ENCODE data around the gene CFI. TPM values are rescaled to one million over a fixed set of nuclear protein-coding genes. Genes with fewer than 3 reads are reported as not detected.

Gene CFI
- total RNA-seq, 4 donors from 2014 or later: 48.4 to 141 (median 72.9) TPM

GRCh38 chr4:109820563-109820962 lies 18.8 kb upstream of the CFI start:
- no peaks in the 10 kb centered on the region for H3K9me3 ChIP-seq
- H3K27me3 ChIP-seq: no peaks in the 10 kb centered on the region
- H3K36me3 ChIP-seq: peaks cover 0 to 6% of the 10 kb centered on the region in 2 donors
- TF ChIP-seq CTCF (IDR thresholded peaks at IDR 0.05) (no peak), POLR2A (IDR thresholded peaks at IDR 0.05) (no peak)
- no peaks in the 10 kb centered on the region for H3K4me1 ChIP-seq
- H3K4me3 ChIP-seq: no peak overlapping the region
- intact Hi-C loops (cut with DNase I; ENCODE audit: low total_unique reads): no loop called here
- no peak overlapping the region for H3K27ac ChIP-seq
- no peak for DNase-seq

GRCh38 chr4:109818268-109818667 lies 16.5 kb upstream of the CFI start:
- intact Hi-C loops (cut with DNase I; ENCODE audit: low total_unique reads): loop anchor here (5.0 kb wide), 1 partner anchor 396 kb away; no protein-coding TSS in a partner anchor
- no peaks in the 10 kb centered on the region for H3K4me1 ChIP-seq
- no peak overlapping the region for H3K4me3 ChIP-seq
- no peak for TF ChIP-seq POLR2A (IDR thresholded peaks at IDR 0.05)
- TF ChIP-seq CTCF (IDR thresholded peaks at IDR 0.05): no peak
- H3K27ac ChIP-seq: no peak overlapping the region
- H3K9me3 ChIP-seq: no peaks in the 10 kb centered on the region
- no peaks in the 10 kb centered on the region for H3K27me3 ChIP-seq
- H3K36me3 ChIP-seq: no peaks in the 10 kb centered on the region
- DNase-seq: no peak

- TF ChIP-seq CTCF (IDR thresholded peaks at IDR 0.05) (no peak), POLR2A (IDR thresholded peaks at IDR 0.05) (no peak)
- Histone ChIP-seq H3K36me3 (no peaks in the 10 kb centered on the region), H3K27ac (no peak overlapping the region), H3K4me3 (no peak overlapping the region), H3K9me3 (no peaks in the 10 kb centered on the region), H3K4me1 (no peaks in the 10 kb centered on the region), H3K27me3 (no peaks in the 10 kb centered on the region)
- intact Hi-C loops (cut with DNase I; ENCODE audit: low total_unique reads): loop anchor here (5.0 kb wide), 1 partner anchor 395 kb away; no protein-coding TSS in a partner anchor
- no peak for DNase-seq
These were observed 15.1 kb upstream of the CFI start for GRCh38 chr4:109816894-109817293.

GRCh38 chr4:109816082-109816442 lies 14.3 kb upstream of the CFI start:
- intact Hi-C loops (cut with DNase I; ENCODE audit: low total_unique reads): loop anchor here (5.0 kb wide), 1 partner anchor 394 kb away; no protein-coding TSS in a partner anchor
- Histone ChIP-seq H3K9me3 (no peaks in the 10 kb centered on the region), H3K4me1 (no peaks in the 10 kb centered on the region), H3K27ac (peak overlapping the region; percentile 79 to 85), H3K4me3 (peak overlapping the region; percentile 69 to 80), H3K36me3 (no peaks in the 10 kb centered on the region), H3K27me3 (no peaks in the 10 kb centered on the region)
- no peak for TF ChIP-seq CTCF (IDR thresholded peaks at IDR 0.05)
- TF ChIP-seq POLR2A (IDR thresholded peaks at IDR 0.05): no peak
- DNase-seq: no peak

GRCh38 chr4:109815151-109816081 lies 13.6 kb upstream of the CFI start, which contains the start of gene GAR1:
Gene GAR1, plus strand, starts transcription at chr4:109815762. Its CDS starts 403 bp downstream, at chr4:109816165.
- intact Hi-C loops (cut with DNase I; ENCODE audit: low total_unique reads): loop anchor here (5.0 kb wide), 1 partner anchor 393 kb away; no protein-coding TSS in a partner anchor
- TF ChIP-seq POLR2A (IDR thresholded peaks at IDR 0.05): peak; percentile 31 to 51
- TF ChIP-seq CTCF (IDR thresholded peaks at IDR 0.05): peak in 1 of 4 experiments; percentile 6

More at GRCh38 chr4:109815151-109816081, 13.6 kb upstream of the CFI start, which contains the start of gene GAR1:
- DNase-seq: peak; percentile 84 to 89
- peak within 1 kb of the TSS; percentile 69 to 80 for H3K4me3 ChIP-seq
- H3K9me3 ChIP-seq: no peaks in the 10 kb centered on the region
- H3K36me3 ChIP-seq: no peaks in the 10 kb centered on the region
- H3K27ac ChIP-seq: peak within 1 kb of the TSS; percentile 79 to 85
- H3K4me1 ChIP-seq: no peaks in the 10 kb centered on the region
- no peaks in the 10 kb centered on the region for H3K27me3 ChIP-seq
